Fibroblast of lung (primary cell): Measurements from ENCODE around the gene RAG1. TPM values are rescaled to one million over a fixed set of nuclear protein-coding genes. Genes with fewer than 3 reads are reported as not detected.

Source experiments
- DNase-seq, 2 donors: peaks; one replicate each; pipeline versions ENCODE4 v3.0.0 to v3.0.0-alpha.2; 2010; ENCODE audit warnings: low read depth in 2 of 2
- H2AFZ ChIP-seq: 2 replicates; pipeline ENCODE4 v1.5.1; 2012; ENCODE audit warnings: low read length, control low read depth, inconsistent platforms
- H3K27ac ChIP-seq: 2 replicates; pipeline ENCODE4 v1.5.1; 2011; ENCODE audit warnings: low read length, control low read depth; ENCODE audit not compliant: insufficient read depth
- H3K27me3 ChIP-seq: 2 replicates; pipeline ENCODE4 v1.5.1; 2011; ENCODE audit warnings: mild to moderate bottlenecking, low read length; ENCODE audit not compliant: control insufficient read depth, insufficient read depth
- H3K36me3 ChIP-seq: 2 replicates; pipeline ENCODE4 v1.5.1; 2011; ENCODE audit warnings: low read length; ENCODE audit not compliant: control insufficient read depth, insufficient read depth
- H3K4me1 ChIP-seq: 2 replicates; pipeline ENCODE4 v1.5.1; 2011; ENCODE audit warnings: low read length; ENCODE audit not compliant: control insufficient read depth, insufficient read depth; ENCODE audit errors: extremely low read depth
- H3K4me2 ChIP-seq: 2 replicates; pipeline ENCODE4 v1.5.1; 2011; ENCODE audit warnings: low read length, control low read depth; ENCODE audit not compliant: insufficient read depth; ENCODE audit errors: extremely low read depth
- H3K4me3 ChIP-seq, 4 experiments: fragments of 200-600 bp in 1 of 4; sonication (generic) in 1 of 4; replicated peaks in 1 of 4; 2 replicates each; pipeline ENCODE4 v1.5.1; 2011 to 2016; ENCODE audit warnings: low read length in 4 of 4, low read depth in 3 of 4, mild to moderate bottlenecking in 3 of 4, control low read depth in 2 of 4, inconsistent platforms in 1 of 4, mixed read lengths in 1 of 4; ENCODE audit not compliant: insufficient read depth in 1 of 4; ENCODE audit errors: control extremely low read depth in 1 of 4
- H3K79me2 ChIP-seq: 2 replicates; pipeline ENCODE4 v1.5.1; 2012; ENCODE audit warnings: mild to moderate bottlenecking, low read length, inconsistent platforms; ENCODE audit not compliant: control insufficient read depth, insufficient read depth
- H3K9ac ChIP-seq: 2 replicates; pipeline ENCODE4 v1.5.1; 2011; ENCODE audit warnings: mild to moderate bottlenecking, low read length, control low read depth; ENCODE audit not compliant: insufficient read depth
- H3K9me3 ChIP-seq: 2 replicates; pipeline ENCODE4 v1.5.1; 2012; ENCODE audit warnings: low read depth, low read length; ENCODE audit not compliant: control insufficient read depth, insufficient read depth
- H4K20me1 ChIP-seq: 2 replicates; pipeline ENCODE4 v1.5.1; 2011; ENCODE audit warnings: low read length; ENCODE audit not compliant: control insufficient read depth, insufficient read depth; ENCODE audit errors: extremely low read depth
- CTCF ChIP-seq, 2 donors: IDR thresholded peaks in 1 of 2; conservative IDR thresholded peaks in 1 of 2; 1 replicate in 1 of 2; 2 replicates in 1 of 2; pipeline ENCODE4 v1.5.1; 2011 to 2012; ENCODE audit warnings: low read length in 2 of 2, control low read depth in 1 of 2, inconsistent platforms in 1 of 2, low read depth in 1 of 2, mild to moderate bottlenecking in 1 of 2
- EZH2 ChIP-seq: IDR thresholded peaks from 2 replicates; pipeline ENCODE4 v1.5.1; 2012; ENCODE audit warnings: low read length, control low read depth, mild to moderate bottlenecking; ENCODE audit errors: missing control alignments
- polyA plus RNA-seq, 2 donors: library from polyadenylated mRNA; depleted of rRNA in 1 of 2; stranded (reverse) in 1 of 2; unstranded in 1 of 2; fragments of >200 nt; gene quantifications; 2 replicates each; pipeline ENCODE4 v1.2.1, GENCODE V29; 2011 to 2012; ENCODE audit warnings: missing spikeins in 1 of 2
- total RNA-seq: library from RNA; depleted of rRNA; stranded (reverse); fragments of >200 nt; gene quantifications from 2 replicates; pipeline ENCODE4 v1.2.1, GENCODE V29; 2014

RAG1 gene
- total and polyA plus RNA-seq, 2 donors (not counting 1 experiment from before 2014, with no cell fraction given), result 0.08 to 0.99 TPM

GRCh38 chr11:36622431-36623136, 54.8 kb downstream of the RAG1 start:
- TF ChIP-seq EZH2 (no peak), CTCF (conservative IDR thresholded peaks at IDR 0.05 in 1 of 2, IDR thresholded peaks at IDR 0.05 in 1 of 2; ENCODE audit: low read depth in 1 of 2, low read length in 2 of 2) (peak; percentile 32 to 49)
- Histone ChIP-seq H3K4me1 (no peaks in the 10 kb centered on the region), H3K9me3 (no peaks in the 10 kb centered on the region), H3K27ac (no peak overlapping the region), H3K36me3 (no peaks in the 10 kb centered on the region), H3K79me2 (no peaks in the 10 kb centered on the region), H3K9ac (no peak overlapping the region), H3K27me3 (no peaks in the 10 kb centered on the region), H2AFZ (no peak overlapping the region), H3K4me3 (no peak overlapping the region), H3K4me2 (no peak overlapping the region), H4K20me1 (no peaks in the 10 kb centered on the region)
- peak; percentile 32 to 60 for DNase-seq

GRCh38 chr11:36623494-36623893, 55.7 kb downstream of the RAG1 start:
- no peak overlapping the region for H2AFZ ChIP-seq
- no peak for DNase-seq
- no peak overlapping the region for H3K27ac ChIP-seq
- H3K4me3 ChIP-seq, result no peak overlapping the region
- H4K20me1 ChIP-seq, result no peaks in the 10 kb centered on the region
- TF ChIP-seq EZH2 (no peak), CTCF (conservative IDR thresholded peaks at IDR 0.05 in 1 of 2, IDR thresholded peaks at IDR 0.05 in 1 of 2; ENCODE audit: low read depth in 1 of 2, low read length in 2 of 2) (no peak)
- H3K9ac ChIP-seq, result no peak overlapping the region
- H3K79me2 ChIP-seq, result no peaks in the 10 kb centered on the region
- H3K36me3 ChIP-seq, result no peaks in the 10 kb centered on the region
- H3K4me1 ChIP-seq, result no peaks in the 10 kb centered on the region
- no peaks in the 10 kb centered on the region for H3K27me3 ChIP-seq
- H3K9me3 ChIP-seq, result no peaks in the 10 kb centered on the region
- H3K4me2 ChIP-seq, result no peak overlapping the region

- Histone ChIP-seq H3K27ac (no peak overlapping the region), H3K9ac (no peak overlapping the region), H3K9me3 (no peaks in the 10 kb centered on the region), H3K4me3 (no peak overlapping the region), H3K27me3 (no peaks in the 10 kb centered on the region), H4K20me1 (no peaks in the 10 kb centered on the region), H2AFZ (no peak overlapping the region), H3K79me2 (no peaks in the 10 kb centered on the region), H3K36me3 (no peaks in the 10 kb centered on the region), H3K4me1 (no peaks in the 10 kb centered on the region), H3K4me2 (no peak overlapping the region)
- DNase-seq, result no peak
- TF ChIP-seq CTCF (conservative IDR thresholded peaks at IDR 0.05 in 1 of 2, IDR thresholded peaks at IDR 0.05 in 1 of 2; ENCODE audit: low read depth in 1 of 2, low read length in 2 of 2) (no peak), EZH2 (no peak)
Measured at GRCh38 chr11:36627006-36627405, 59.2 kb downstream of the RAG1 start.
